ENCODE results near the gene PDZD4.

DNA sequence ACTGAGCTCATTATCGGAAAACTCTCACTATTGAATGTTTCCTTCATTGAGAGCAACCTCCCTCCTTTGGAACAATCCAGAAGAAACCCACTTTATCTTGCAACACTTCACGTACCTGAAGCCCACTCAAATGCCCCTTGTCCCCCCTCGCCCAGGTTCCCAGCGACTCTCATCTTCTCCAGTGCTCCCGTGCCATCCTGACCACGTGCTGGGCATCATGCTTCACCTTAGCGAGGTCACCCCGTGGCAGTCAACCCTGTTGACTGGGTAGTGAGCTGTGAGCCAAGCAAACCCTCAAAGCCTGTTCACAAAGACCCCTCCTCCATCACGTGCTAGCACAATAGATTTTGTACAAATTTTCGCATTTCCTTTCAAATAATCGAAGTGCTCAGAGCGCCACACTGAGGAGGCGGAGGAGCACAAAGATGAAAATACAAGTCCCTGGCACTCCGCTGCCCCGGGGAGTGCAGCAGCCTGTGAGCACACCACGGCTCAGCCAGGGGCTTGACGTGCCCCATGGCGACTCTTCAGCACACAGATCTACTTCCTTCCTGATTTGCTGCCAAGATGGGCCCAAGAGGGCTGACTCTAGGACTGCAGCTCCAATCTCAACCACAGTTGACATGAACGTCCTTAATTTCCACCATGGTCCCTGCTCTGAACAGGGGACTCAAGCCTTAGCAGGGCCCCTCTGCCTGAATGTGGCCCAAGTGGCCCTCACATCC is 15.6 kb downstream of the PDZD4 start:
- TF ChIP-seq TAF1 (IDR thresholded peaks at IDR 0.05; ENCODE audit: borderline replicate concordance, insufficient read depth, low read length) (no peak), SIN3A (IDR thresholded peaks at IDR 0.05; ENCODE audit: borderline replicate concordance, insufficient read depth, low read length) (no peak), POLR2AphosphoS5 (IDR thresholded peaks at IDR 0.05; ENCODE audit: low read depth, low read length) (no peak)
